Measurements from ENCODE around the gene FOXA2. TPM values are rescaled to one million over a fixed set of nuclear protein-coding genes. Genes with fewer than 3 reads are reported as not detected.

FOXA2 gene
- polyA plus RNA-seq, 3 donors = not detected

DNA sequence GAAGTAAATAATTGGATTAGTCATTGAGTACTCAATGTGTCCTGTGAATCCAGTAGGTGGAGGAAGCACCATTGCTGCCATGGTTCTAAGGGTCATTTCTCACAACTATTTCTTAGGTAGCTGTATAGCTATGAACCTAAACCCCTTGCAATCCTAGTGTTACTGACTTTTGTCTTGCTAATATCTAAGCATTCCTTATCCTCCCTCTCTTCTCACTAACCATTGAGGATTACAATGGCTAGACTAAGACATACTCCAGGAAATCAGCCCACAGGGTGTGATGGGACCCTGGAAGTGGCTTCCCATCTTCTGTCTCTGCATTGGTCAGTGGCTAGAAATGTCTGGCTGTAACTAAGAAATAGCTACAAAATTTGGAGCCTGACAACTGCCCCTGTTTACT is 27.3 kb upstream of the FOXA2 start:
- no peaks in the 10 kb centered on the region for H3K9me3 Mint-ChIP-seq
- Histone ChIP-seq H3K79me2 (ENCODE audit: insufficient read depth, low read length) (no peaks in the 10 kb centered on the region), H3K36me3 (replicated peaks in 1 of 2; ENCODE audit: control insufficient read depth in 1 of 2, insufficient read depth in 2 of 2, low read length in 2 of 2) (no peaks in the 10 kb centered on the region), H3K4me2 (replicated peaks; ENCODE audit: extremely low read depth, low read length, poor library complexity, severe bottlenecking) (no peak overlapping the region), H3K4me1 (ENCODE audit: control insufficient read depth in 1 of 2, insufficient read depth in 2 of 2, low read length in 2 of 2) (no peaks in the 10 kb centered on the region), H3K9ac (ENCODE audit: insufficient read depth, low read length, poor library complexity, severe bottlenecking) (no peak overlapping the region), H4K20me1 (ENCODE audit: insufficient read depth, low read length) (no peaks in the 10 kb centered on the region), H3K4me3 (replicated peaks in 1 of 3; ENCODE audit: low read depth in 2 of 3, low read length in 3 of 3) (no peak overlapping the region), H2AFZ (ENCODE audit: insufficient read depth, low read depth, low read length, poor library complexity, severe bottlenecking) (no peak overlapping the region), H3K9me3 (replicated peaks in 1 of 2; ENCODE audit: control insufficient read depth in 1 of 2, insufficient read depth in 1 of 2, low read length in 2 of 2) (no peaks in the 10 kb centered on the region), H3K27me3 (ENCODE audit: control insufficient read depth in 2 of 2, insufficient read depth in 2 of 2, low read length in 2 of 2) (peaks cover 0 to 7% of the 10 kb centered on the region in 2 donors), H3K27ac (ENCODE audit: low read depth in 1 of 2, low read length in 2 of 2) (no peak overlapping the region)
- H3K27me3 Mint-ChIP-seq (ENCODE audit: low read depth in 3 of 3) = peaks cover 2 to 17% (median 10%) of the 10 kb centered on the region in 3 donors
- H3K4me3 Mint-ChIP-seq = no peak overlapping the region
- H3K36me3 Mint-ChIP-seq = no peaks in the 10 kb centered on the region
- TF ChIP-seq, protein P1, sequence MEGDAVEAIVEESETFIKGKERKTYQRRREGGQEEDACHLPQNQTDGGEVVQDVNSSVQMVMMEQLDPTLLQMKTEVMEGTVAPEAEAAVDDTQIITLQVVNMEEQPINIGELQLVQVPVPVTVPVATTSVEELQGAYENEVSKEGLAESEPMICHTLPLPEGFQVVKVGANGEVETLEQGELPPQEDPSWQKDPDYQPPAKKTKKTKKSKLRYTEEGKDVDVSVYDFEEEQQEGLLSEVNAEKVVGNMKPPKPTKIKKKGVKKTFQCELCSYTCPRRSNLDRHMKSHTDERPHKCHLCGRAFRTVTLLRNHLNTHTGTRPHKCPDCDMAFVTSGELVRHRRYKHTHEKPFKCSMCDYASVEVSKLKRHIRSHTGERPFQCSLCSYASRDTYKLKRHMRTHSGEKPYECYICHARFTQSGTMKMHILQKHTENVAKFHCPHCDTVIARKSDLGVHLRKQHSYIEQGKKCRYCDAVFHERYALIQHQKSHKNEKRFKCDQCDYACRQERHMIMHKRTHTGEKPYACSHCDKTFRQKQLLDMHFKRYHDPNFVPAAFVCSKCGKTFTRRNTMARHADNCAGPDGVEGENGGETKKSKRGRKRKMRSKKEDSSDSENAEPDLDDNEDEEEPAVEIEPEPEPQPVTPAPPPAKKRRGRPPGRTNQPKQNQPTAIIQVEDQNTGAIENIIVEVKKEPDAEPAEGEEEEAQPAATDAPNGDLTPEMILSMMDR (IDR thresholded peaks at IDR 0.05) = no peak
- H3K27ac Mint-ChIP-seq = peak overlapping the region in 1 of 7 donors; percentile 80
- no peaks in the 10 kb centered on the region for H3K4me1 Mint-ChIP-seq
- DNase-seq = no peak
- intact Hi-C loops (cut with micrococcal nuclease) = no loop called here

DNA sequence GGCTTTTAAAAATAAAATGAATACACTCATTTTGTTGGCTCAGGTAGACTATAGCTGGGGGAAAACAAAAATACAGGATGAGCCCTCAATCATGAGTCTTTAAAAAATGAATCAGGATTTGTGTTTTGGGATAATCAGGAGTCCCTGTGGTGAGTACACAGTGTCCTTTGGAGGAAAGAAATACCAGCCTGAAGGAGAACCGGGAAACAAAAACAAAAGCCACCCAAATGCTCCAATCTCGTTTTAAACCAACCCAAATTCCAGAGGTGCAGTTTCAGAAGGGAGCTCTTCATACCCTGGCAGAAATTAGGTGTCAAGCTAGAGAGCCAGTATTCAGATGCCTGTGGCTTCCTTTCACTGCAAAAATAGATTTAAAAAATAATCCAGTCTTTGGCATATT is 23.3 kb upstream of the FOXA2 start:
- 33% methylated on average over 2 of the region's 2 CpGs for WGBS (ENCODE audit: insufficient coverage)
- no peaks in the 10 kb centered on the region for H3K79me2 ChIP-seq (ENCODE audit: insufficient read depth, low read length)
- H3K36me3 Mint-ChIP-seq = no peaks in the 10 kb centered on the region
- H2AFZ ChIP-seq (ENCODE audit: insufficient read depth, low read depth, low read length, poor library complexity, severe bottlenecking) = no peak overlapping the region
- H3K4me1 ChIP-seq (ENCODE audit: control insufficient read depth in 1 of 2, insufficient read depth in 2 of 2, low read length in 2 of 2) = no peaks in the 10 kb centered on the region
- no peak overlapping the region for H3K27ac ChIP-seq (ENCODE audit: low read depth in 1 of 2, low read length in 2 of 2)
- no peak overlapping the region for H3K4me2 ChIP-seq (replicated peaks; ENCODE audit: extremely low read depth, low read length, poor library complexity, severe bottlenecking)
- peaks cover 0 to 2% (median 0%) of the 10 kb centered on the region in 7 donors for H3K9me3 Mint-ChIP-seq
- no peak overlapping the region for H3K9ac ChIP-seq (ENCODE audit: insufficient read depth, low read length, poor library complexity, severe bottlenecking)
- no peak overlapping the region for H3K27ac Mint-ChIP-seq
- H3K4me1 Mint-ChIP-seq = no peaks in the 10 kb centered on the region
- H4K20me1 ChIP-seq (ENCODE audit: insufficient read depth, low read length) = no peaks in the 10 kb centered on the region
- H3K27me3 Mint-ChIP-seq (ENCODE audit: low read depth in 3 of 3) = peaks cover 0 to 22% (median 9%) of the 10 kb centered on the region in 3 donors
- H3K27me3 ChIP-seq (ENCODE audit: control insufficient read depth in 2 of 2, insufficient read depth in 2 of 2, low read length in 2 of 2) = no peaks in the 10 kb centered on the region
- no peak for DNase-seq
- TF ChIP-seq, protein P1 (IDR thresholded peaks at IDR 0.05) = no peak
- no peaks in the 10 kb centered on the region for H3K36me3 ChIP-seq (replicated peaks in 1 of 2; ENCODE audit: control insufficient read depth in 1 of 2, insufficient read depth in 2 of 2, low read length in 2 of 2)
- no peak overlapping the region for H3K4me3 ChIP-seq (replicated peaks in 1 of 3; ENCODE audit: low read depth in 2 of 3, low read length in 3 of 3)
- intact Hi-C loops (cut with micrococcal nuclease) = no loop called here
- no peaks in the 10 kb centered on the region for H3K9me3 ChIP-seq (replicated peaks in 1 of 2; ENCODE audit: control insufficient read depth in 1 of 2, insufficient read depth in 1 of 2, low read length in 2 of 2)
- no peak overlapping the region for H3K4me3 Mint-ChIP-seq

All from CD14-positive monocyte (primary cell).